ENCODE results near the gene ZKSCAN4.

DNA sequence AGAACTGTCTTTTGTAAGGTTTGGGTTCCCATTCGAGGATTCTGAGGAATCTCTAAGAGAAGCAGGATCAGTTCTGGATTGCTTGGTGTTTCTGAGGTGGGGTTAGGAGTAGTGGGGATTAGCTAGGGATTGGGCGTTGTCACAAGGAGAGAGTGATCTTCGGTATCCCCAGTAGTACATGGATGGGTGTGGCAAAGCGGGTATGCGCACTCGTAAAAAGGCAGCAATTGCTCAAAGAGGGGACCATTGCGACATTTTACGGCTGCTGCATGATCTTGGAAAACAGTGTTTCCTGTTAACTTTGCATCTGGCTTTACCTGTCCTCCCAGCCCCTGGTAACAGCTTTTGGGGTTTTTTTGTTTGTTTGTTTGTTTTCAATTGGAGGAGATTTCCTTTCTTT lies 36.6 kb downstream of the ZKSCAN4 start:
- TF ChIP-seq, protein P1, sequence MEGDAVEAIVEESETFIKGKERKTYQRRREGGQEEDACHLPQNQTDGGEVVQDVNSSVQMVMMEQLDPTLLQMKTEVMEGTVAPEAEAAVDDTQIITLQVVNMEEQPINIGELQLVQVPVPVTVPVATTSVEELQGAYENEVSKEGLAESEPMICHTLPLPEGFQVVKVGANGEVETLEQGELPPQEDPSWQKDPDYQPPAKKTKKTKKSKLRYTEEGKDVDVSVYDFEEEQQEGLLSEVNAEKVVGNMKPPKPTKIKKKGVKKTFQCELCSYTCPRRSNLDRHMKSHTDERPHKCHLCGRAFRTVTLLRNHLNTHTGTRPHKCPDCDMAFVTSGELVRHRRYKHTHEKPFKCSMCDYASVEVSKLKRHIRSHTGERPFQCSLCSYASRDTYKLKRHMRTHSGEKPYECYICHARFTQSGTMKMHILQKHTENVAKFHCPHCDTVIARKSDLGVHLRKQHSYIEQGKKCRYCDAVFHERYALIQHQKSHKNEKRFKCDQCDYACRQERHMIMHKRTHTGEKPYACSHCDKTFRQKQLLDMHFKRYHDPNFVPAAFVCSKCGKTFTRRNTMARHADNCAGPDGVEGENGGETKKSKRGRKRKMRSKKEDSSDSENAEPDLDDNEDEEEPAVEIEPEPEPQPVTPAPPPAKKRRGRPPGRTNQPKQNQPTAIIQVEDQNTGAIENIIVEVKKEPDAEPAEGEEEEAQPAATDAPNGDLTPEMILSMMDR (IDR thresholded peaks at IDR 0.05), result no peak
- TF ChIP-seq POLR2A (IDR thresholded peaks at IDR 0.05), result no peak

All from ovary (tissue), 3 donors.